Measurements from ENCODE around the gene SIN3A.
A peak's percentile ranks its signal among the peaks of the same experiment; 100 is the strongest.

The SIN3A gene

GRCh38 chr15:75371901-75372688 is 79.4 kb downstream of the SIN3A start:
- Histone ChIP-seq H3K27ac (ENCODE audit: low read depth, low read length) (no peak overlapping the region), H3K4me1 (ENCODE audit: insufficient read depth, low read length) (peaks cover 13% of the 10 kb centered on the region), H3K9me3 (ENCODE audit: insufficient read depth, low read depth, low read length) (no peaks in the 10 kb centered on the region), H3K9ac (ENCODE audit: low read depth, low read length) (no peak overlapping the region), H3K27me3 (ENCODE audit: insufficient read depth, low read length) (no peaks in the 10 kb centered on the region), H3K4me3 (ENCODE audit: low read length) (no peak overlapping the region), H3K36me3 (ENCODE audit: insufficient read depth, low read length) (peaks cover 75% of the 10 kb centered on the region)
- 94% methylated on average over 11 of the region's 11 CpGs for WGBS

DNA sequence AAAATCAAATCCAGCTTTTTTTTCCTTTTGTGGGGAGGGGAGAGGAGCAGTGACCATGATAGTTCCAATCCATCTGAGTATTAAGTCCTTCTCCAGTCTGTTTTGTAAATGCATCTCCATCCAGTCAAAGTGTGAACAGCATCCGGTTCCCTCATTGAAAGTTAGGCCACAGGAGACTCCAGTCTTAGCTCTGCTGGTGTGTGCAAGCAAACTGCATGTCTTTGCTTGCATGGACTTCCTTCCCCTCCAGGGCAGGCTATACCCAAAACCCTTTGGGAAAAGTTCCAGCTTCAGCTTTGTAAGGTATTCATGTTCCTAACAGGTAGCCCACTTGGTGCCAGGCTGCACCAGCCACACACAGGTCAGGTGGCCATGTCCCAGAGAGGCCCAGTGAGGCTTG is 80.0 kb downstream of the SIN3A start:
- WGBS, result 96% methylated on average over 1 of the region's 1 CpG
- Histone ChIP-seq H3K27ac (ENCODE audit: low read depth, low read length) (no peak overlapping the region), H3K4me3 (ENCODE audit: low read length) (no peak overlapping the region), H3K4me1 (ENCODE audit: insufficient read depth, low read length) (peaks cover 13% of the 10 kb centered on the region), H3K27me3 (ENCODE audit: insufficient read depth, low read length) (no peaks in the 10 kb centered on the region), H3K36me3 (ENCODE audit: insufficient read depth, low read length) (peaks cover 75% of the 10 kb centered on the region), H3K9me3 (ENCODE audit: insufficient read depth, low read depth, low read length) (no peaks in the 10 kb centered on the region), H3K9ac (ENCODE audit: low read depth, low read length) (no peak overlapping the region)

DNA sequence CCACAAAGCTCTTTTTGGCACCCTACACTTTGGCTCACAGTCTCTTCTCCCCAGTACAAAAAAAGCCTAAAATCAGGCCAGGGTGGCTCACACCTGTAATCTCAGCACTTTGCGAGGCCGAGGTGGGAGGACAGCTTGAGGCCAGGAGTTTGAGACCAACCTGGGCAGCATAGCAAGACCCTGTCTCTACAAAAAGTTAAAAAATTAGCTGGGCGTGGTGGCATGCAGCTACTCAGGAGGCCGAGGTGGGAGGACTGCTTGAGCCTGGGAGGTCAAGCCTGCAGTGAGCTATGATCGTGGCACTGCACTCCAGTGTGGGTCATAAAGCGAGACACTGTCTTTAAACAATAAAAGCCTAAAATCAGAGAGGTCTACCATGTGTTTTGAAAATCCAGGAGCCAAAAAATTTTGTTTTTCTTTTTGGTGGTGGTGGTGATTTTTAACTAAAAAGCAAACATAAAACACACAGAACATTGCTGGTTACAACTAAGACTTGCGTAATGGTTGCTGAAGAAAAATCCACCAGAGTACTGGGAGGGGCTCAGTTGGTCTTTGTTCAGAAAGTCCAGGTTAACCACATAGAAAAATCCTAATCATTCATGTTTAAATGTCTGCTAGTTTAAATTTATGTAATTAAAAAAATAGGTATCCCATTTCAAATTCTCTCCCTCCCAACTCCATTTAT is 81.5 kb downstream of the SIN3A start:
- Histone ChIP-seq H3K27me3 (ENCODE audit: insufficient read depth, low read length) (no peaks in the 10 kb centered on the region), H3K27ac (ENCODE audit: low read depth, low read length) (peak overlapping the region; percentile 99; the same call in 1 of the 2 replicates), H3K36me3 (ENCODE audit: insufficient read depth, low read length) (peaks cover 72% of the 10 kb centered on the region), H3K4me3 (ENCODE audit: low read length) (peak overlapping the region; percentile 81), H3K9me3 (ENCODE audit: insufficient read depth, low read depth, low read length) (no peaks in the 10 kb centered on the region), H3K4me1 (ENCODE audit: insufficient read depth, low read length) (peaks cover 13% of the 10 kb centered on the region), H3K9ac (ENCODE audit: low read depth, low read length) (peak overlapping the region; percentile 42; the same call in 1 of the 2 replicates)
- 96% methylated on average over 7 of the region's 7 CpGs for WGBS

DNA sequence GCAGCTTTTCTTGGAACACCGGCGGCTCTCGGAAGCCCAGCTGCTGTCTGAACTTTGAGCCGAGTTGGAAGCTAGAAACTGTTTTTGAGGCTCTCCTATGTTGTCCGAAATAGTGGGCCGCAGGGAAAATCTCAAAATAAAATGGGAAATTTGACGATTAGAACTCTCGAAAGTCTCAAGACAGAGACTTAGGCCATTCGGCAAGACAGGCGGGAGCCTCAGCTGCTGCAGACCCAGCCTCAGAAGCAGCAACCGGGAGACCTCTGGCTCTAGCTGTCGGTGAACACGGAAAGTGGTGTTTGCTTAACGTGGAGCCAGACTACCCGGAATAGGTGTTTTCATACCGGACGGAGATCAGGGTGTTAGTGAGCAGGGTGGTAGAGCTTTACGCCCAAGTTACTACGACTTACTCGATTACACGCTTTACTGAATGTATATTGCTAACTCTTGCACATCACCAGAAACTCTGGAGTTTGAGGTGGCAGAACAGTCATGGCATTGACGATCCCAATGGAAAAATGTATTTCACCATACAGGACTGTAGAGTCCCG is 82.7 kb downstream of the SIN3A start:
- Histone ChIP-seq H3K27ac (ENCODE audit: low read depth, low read length) (peak overlapping the region; percentile 99), H3K9ac (ENCODE audit: low read depth, low read length) (peak overlapping the region; percentile 94), H3K4me3 (ENCODE audit: low read length) (peak overlapping the region; percentile 81), H3K9me3 (ENCODE audit: insufficient read depth, low read depth, low read length) (no peaks in the 10 kb centered on the region), H3K4me1 (ENCODE audit: insufficient read depth, low read length) (peaks cover 13% of the 10 kb centered on the region), H3K27me3 (ENCODE audit: insufficient read depth, low read length) (no peaks in the 10 kb centered on the region), H3K36me3 (ENCODE audit: insufficient read depth, low read length) (peaks cover 71% of the 10 kb centered on the region)
- 6% methylated on average over 23 of the region's 23 CpGs for WGBS

DNA sequence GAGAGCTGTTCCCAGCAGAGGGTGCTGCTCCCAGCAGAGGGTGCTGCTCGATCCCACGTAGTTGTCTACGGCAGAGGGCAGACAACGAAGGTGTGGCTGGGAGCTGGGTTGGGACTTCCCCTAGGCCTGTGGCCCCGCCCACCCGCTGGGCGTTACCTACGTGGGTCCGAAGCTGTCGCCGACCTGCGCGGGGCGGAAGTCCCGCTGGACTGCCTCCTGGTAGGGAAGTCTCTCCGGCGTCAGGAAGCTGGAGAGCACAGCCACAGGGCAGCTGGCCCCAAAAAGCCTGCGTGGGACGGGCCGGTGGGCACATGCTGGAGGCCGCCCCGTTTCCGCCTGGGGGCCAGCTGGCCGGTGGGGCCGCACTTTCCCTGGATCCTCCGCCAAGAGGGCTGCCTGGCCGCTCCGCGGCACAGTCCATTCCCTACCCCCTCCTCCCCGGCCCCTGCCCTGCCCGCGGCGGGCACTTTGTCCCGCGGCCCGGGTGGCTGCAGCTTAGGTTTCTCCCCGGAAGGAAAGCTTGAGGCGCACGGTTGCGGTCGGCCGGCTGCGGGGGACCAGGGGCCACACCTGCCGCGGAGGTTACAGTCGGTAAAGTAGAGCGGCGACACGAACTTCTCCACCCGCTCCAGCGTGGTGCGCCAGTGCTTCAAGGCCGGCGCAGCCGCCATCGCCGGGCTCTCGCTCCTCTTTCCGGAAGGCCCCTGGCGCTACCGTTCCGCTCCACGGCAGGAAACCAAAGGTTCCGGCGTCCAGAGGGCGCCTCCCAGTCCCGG is 83.4 kb downstream of the SIN3A start, which contains the start of gene MAN2C1:
TSS of gene MAN2C1 (minus strand) at position 695 of the 776 bp plus-strand sequence. CDS start at position 671, 24 bp downstream.
- H3K4me3 ChIP-seq (ENCODE audit: low read length), result peak within 1 kb of the TSS; percentile 81
- under 1% methylated on average over 67 of the region's 67 CpGs for WGBS
- no peaks in the 10 kb centered on the region for H3K9me3 ChIP-seq (ENCODE audit: insufficient read depth, low read depth, low read length)
- no peaks in the 10 kb centered on the region for H3K27me3 ChIP-seq (ENCODE audit: insufficient read depth, low read length)
- peaks cover 13% of the 10 kb centered on the region for H3K4me1 ChIP-seq (ENCODE audit: insufficient read depth, low read length)
- peaks cover 66% of the 10 kb centered on the region for H3K36me3 ChIP-seq (ENCODE audit: insufficient read depth, low read length)
- H3K9ac ChIP-seq (ENCODE audit: low read depth, low read length), result peak within 1 kb of the TSS; percentile 94
- H3K27ac ChIP-seq (ENCODE audit: low read depth, low read length), result peak within 1 kb of the TSS; percentile 99

DNA sequence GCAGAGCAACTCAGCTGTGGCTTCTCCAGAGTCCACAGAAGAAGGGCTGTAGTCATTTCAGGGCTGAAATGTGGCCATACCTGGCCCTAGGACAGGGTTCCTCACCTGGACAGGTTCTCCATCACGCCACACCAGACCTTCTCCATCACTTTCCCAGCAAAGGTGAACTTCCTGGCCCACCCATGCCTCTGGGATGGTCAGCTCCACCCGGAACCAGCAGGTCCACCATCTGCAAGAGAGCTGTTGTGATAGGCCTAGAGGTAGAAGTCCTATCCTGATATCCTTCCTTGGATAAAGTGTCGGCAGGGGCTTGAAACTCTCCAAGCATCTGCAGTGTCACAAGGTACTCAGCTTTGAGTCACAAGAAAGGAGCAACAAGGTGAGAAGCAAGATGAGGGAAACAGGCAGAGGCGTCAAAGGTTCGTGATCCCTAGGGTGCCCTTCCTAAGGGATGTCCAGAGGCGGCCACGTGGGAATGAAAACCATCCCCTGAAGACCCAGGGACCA is 84.0 kb downstream of the SIN3A start:
- peaks cover 60% of the 10 kb centered on the region for H3K36me3 ChIP-seq (ENCODE audit: insufficient read depth, low read length)
- H3K4me1 ChIP-seq (ENCODE audit: insufficient read depth, low read length), result peaks cover 13% of the 10 kb centered on the region
- no peaks in the 10 kb centered on the region for H3K27me3 ChIP-seq (ENCODE audit: insufficient read depth, low read length)
- 55% methylated on average over 7 of the region's 7 CpGs for WGBS
- no peak overlapping the region for H3K27ac ChIP-seq (ENCODE audit: low read depth, low read length)
- H3K9me3 ChIP-seq (ENCODE audit: insufficient read depth, low read depth, low read length), result no peaks in the 10 kb centered on the region
- no peak overlapping the region for H3K9ac ChIP-seq (ENCODE audit: low read depth, low read length)
- peak overlapping the region; percentile 81 for H3K4me3 ChIP-seq (ENCODE audit: low read length)

DNA sequence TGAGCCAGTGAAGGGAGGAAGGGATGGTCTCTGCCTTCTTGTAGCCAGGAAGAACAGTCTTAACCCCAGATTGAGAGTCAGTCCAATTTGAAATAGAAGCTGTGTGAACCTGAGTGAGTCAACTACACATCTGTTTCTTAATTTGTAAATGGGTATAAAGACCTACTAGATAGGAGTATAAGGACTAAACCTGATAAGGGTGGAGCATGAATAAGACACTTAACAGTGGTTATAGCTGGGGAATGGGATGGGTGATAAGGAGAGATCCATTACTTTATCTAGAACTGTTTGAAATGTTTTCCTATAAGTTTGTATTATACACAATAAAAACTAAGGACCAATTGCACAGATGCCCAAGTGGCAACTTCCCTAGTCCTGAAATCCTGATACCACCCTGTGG is 84.5 kb downstream of the SIN3A start:
- no peaks in the 10 kb centered on the region for H3K9me3 ChIP-seq (ENCODE audit: insufficient read depth, low read depth, low read length)
- no peak overlapping the region for H3K4me3 ChIP-seq (ENCODE audit: low read length)
- peaks cover 58% of the 10 kb centered on the region for H3K36me3 ChIP-seq (ENCODE audit: insufficient read depth, low read length)
- no peak overlapping the region for H3K27ac ChIP-seq (ENCODE audit: low read depth, low read length)
- no peaks in the 10 kb centered on the region for H3K27me3 ChIP-seq (ENCODE audit: insufficient read depth, low read length)
- peaks cover 13% of the 10 kb centered on the region for H3K4me1 ChIP-seq (ENCODE audit: insufficient read depth, low read length)
- no peak overlapping the region for H3K9ac ChIP-seq (ENCODE audit: low read depth, low read length)

DNA sequence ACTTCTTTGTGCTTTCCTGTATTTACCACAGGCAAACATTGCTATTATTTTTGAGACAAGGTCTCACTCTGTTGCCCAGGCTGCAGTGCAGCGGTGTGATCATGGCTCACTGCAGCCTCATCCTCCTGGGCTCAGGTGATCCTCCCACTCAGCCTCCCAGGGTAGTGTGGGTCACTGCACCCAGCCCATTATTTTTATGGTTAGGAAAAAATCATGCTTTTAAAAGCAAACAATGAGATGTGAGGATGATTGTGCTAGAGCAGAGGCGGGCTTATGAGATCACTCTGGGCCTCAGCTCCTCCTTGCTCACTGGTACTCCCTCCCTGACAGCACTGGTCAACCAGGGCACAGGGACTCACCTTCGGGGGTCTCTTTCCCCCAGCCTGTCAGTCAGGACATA is 85.3 kb downstream of the SIN3A start:
- 96% methylated on average over 3 of the region's 3 CpGs for WGBS
- H3K27ac ChIP-seq (ENCODE audit: low read depth, low read length), result no peak overlapping the region
- H3K27me3 ChIP-seq (ENCODE audit: insufficient read depth, low read length), result no peaks in the 10 kb centered on the region
- H3K36me3 ChIP-seq (ENCODE audit: insufficient read depth, low read length), result peaks cover 57% of the 10 kb centered on the region
- peaks cover 13% of the 10 kb centered on the region for H3K4me1 ChIP-seq (ENCODE audit: insufficient read depth, low read length)
- no peak overlapping the region for H3K9ac ChIP-seq (ENCODE audit: low read depth, low read length)
- H3K9me3 ChIP-seq (ENCODE audit: insufficient read depth, low read depth, low read length), result no peaks in the 10 kb centered on the region
- no peak overlapping the region for H3K4me3 ChIP-seq (ENCODE audit: low read length)

GRCh38 chr15:75364881-75365280 is 86.6 kb downstream of the SIN3A start:
- H3K27ac ChIP-seq (ENCODE audit: low read depth, low read length), result no peak overlapping the region
- H3K4me1 ChIP-seq (ENCODE audit: insufficient read depth, low read length), result peaks cover 11% of the 10 kb centered on the region
- 93% methylated on average over 6 of the region's 6 CpGs for WGBS
- H3K9ac ChIP-seq (ENCODE audit: low read depth, low read length), result no peak overlapping the region
- H3K4me3 ChIP-seq (ENCODE audit: low read length), result no peak overlapping the region
- no peaks in the 10 kb centered on the region for H3K9me3 ChIP-seq (ENCODE audit: insufficient read depth, low read depth, low read length)
- no peaks in the 10 kb centered on the region for H3K27me3 ChIP-seq (ENCODE audit: insufficient read depth, low read length)
- peaks cover 48% of the 10 kb centered on the region for H3K36me3 ChIP-seq (ENCODE audit: insufficient read depth, low read length)

DNA sequence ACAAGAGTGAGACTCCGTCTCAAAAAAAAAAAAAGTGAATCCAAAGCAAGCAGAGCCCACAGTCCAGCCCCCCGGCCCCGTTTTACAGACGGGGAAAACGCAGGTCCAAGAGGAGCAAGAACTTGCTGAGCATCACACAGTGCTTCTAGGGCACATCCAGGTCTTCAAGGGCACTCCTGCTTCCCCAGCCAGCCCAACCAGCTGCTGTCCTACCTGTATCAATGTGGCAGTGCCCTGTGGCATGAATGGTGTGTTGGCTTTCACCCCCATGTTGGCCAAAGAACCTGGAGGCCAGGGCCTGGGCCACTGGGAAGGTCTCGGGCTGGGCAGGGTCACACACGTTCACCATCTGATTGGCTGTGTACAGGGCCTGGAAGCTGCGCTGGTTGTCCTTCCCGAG is 87.7 kb downstream of the SIN3A start:
- no peaks in the 10 kb centered on the region for H3K9me3 ChIP-seq (ENCODE audit: insufficient read depth, low read depth, low read length)
- 0 out of 2 replicates have a peak, but pooled peaks cover 4% of the 10 kb centered on the region for H3K4me1 ChIP-seq (ENCODE audit: insufficient read depth, low read length)
- peaks cover 58% of the 10 kb centered on the region for H3K36me3 ChIP-seq (ENCODE audit: insufficient read depth, low read length)
- H3K9ac ChIP-seq (ENCODE audit: low read depth, low read length), result no peak overlapping the region
- no peak overlapping the region for H3K27ac ChIP-seq (ENCODE audit: low read depth, low read length)
- H3K4me3 ChIP-seq (ENCODE audit: low read length), result no peak overlapping the region
- WGBS, result 93% methylated on average over 9 of the region's 9 CpGs
- H3K27me3 ChIP-seq (ENCODE audit: insufficient read depth, low read length), result no peaks in the 10 kb centered on the region

Data from HUES64 (cell line).